GM12878 (cell line): Measurements from ENCODE around the gene RERE. TPM values are rescaled to one million over a fixed set of nuclear protein-coding genes. Genes with fewer than 3 reads are reported as not detected.

Experiments used
- ATF7 ChIP-seq: fragments of 450-650 bp; IDR thresholded peaks from 2 replicates; pipeline ENCODE4 v1.6.1; 2016; ENCODE audit warnings: low read depth, mild to moderate bottlenecking
- BMI1 ChIP-seq: fragments of 450-650 bp; IDR thresholded peaks from 2 replicates; pipeline ENCODE4 v1.6.1; 2016; ENCODE audit warnings: mild to moderate bottlenecking, moderate library complexity, borderline replicate concordance
- CHD1 ChIP-seq: IDR thresholded peaks from 2 replicates; pipeline ENCODE4 v1.6.1; 2012; ENCODE audit warnings: low read depth, low read length, improper control_type of control experiment
- CHD2 ChIP-seq: IDR thresholded peaks from 2 replicates; pipeline ENCODE4 v1.6.1; 2011; ENCODE audit warnings: low read depth, low read length, improper control_type of control experiment, borderline replicate concordance
- CHD4 ChIP-seq: fragments of 200-600 bp; sonication (generic); IDR thresholded peaks from 2 replicates; pipeline ENCODE4 v1.6.1; 2016; ENCODE audit warnings: mild to moderate bottlenecking
- EP300 ChIP-seq, 2 experiments: fragments of 150-350 bp in 1 of 2; IDR thresholded peaks; 2 replicates each; pipeline ENCODE4 v1.6.1; 2011 to 2012; ENCODE audit warnings: low read depth in 2 of 2, low read length in 2 of 2, borderline replicate concordance in 1 of 2, improper control_type of control experiment in 1 of 2, inconsistent platforms in 1 of 2; ENCODE audit not compliant: control insufficient read depth in 1 of 2
- EZH2 ChIP-seq: IDR thresholded peaks from 2 replicates; pipeline ENCODE4 v1.6.1; 2012; ENCODE audit warnings: low read depth, mild to moderate bottlenecking, control low read depth, inconsistent platforms, low read length, borderline replicate concordance; ENCODE audit not compliant: control insufficient read depth
- HDGF ChIP-seq: fragments of 450-650 bp; IDR thresholded peaks from 2 replicates; pipeline ENCODE4 v1.6.1; 2016; ENCODE audit warnings: antibody characterized with exemption
- IKZF1 ChIP-seq: fragments of 450-650 bp; conservative IDR thresholded peaks from 2 replicates; pipeline ENCODE4 v1.6.1; 2017; ENCODE audit warnings: antibody characterized with exemption, mild to moderate bottlenecking
- JUNB ChIP-seq: IDR thresholded peaks from 2 replicates; pipeline ENCODE4 v1.6.1; 2016; ENCODE audit warnings: antibody characterized with exemption, mild to moderate bottlenecking
- KAT2A ChIP-seq: conservative IDR thresholded peaks from 2 replicates; pipeline ENCODE4 v1.6.1; 2011; ENCODE audit warnings: low read depth, low read length; ENCODE audit not compliant: control insufficient read depth
- MEF2A ChIP-seq: IDR thresholded peaks from 2 replicates; pipeline ENCODE4 v1.6.1; 2011; ENCODE audit warnings: low read depth, mild to moderate bottlenecking, low read length, moderate library complexity; ENCODE audit not compliant: insufficient read depth
- MTA2 ChIP-seq: fragments of 450-650 bp; IDR thresholded peaks from 2 replicates; pipeline ENCODE4 v1.6.1; 2016; ENCODE audit warnings: low read depth, mild to moderate bottlenecking, moderate library complexity
- MYB ChIP-seq: fragments of 150-350 bp; IDR thresholded peaks from 2 replicates; pipeline ENCODE4 v1.6.1; 2014; ENCODE audit warnings: mild to moderate bottlenecking, low read depth, low read length, borderline replicate concordance
- NFXL1 ChIP-seq: fragments of 450-650 bp; IDR thresholded peaks from 2 replicates; pipeline ENCODE4 v1.6.1; 2017; ENCODE audit warnings: antibody characterized with exemption, mild to moderate bottlenecking, borderline replicate concordance
- PAX8 ChIP-seq: fragments of 450-650 bp; IDR thresholded peaks from 2 replicates; pipeline ENCODE4 v1.6.1; 2017; ENCODE audit warnings: mild to moderate bottlenecking, moderate library complexity
- RAD51 ChIP-seq: fragments of 450-650 bp; IDR thresholded peaks from 2 replicates; pipeline ENCODE4 v1.6.1; 2016; ENCODE audit warnings: moderate library complexity, mild to moderate bottlenecking, inconsistent platforms
- SIN3A ChIP-seq: IDR thresholded peaks from 2 replicates; pipeline ENCODE4 v1.6.1; 2012; ENCODE audit warnings: low read depth, low read length, improper control_type of control experiment
- SUZ12 ChIP-seq: fragments of 200-600 bp; sonication (generic); IDR thresholded peaks from one replicate; pipeline ENCODE4 v1.6.1; 2018; ENCODE audit warnings: antibody characterized with exemption, mild to moderate bottlenecking; ENCODE audit not compliant: unreplicated experiment
- TCF12 ChIP-seq: IDR thresholded peaks from 2 replicates; pipeline ENCODE4 v1.6.1; 2011; ENCODE audit warnings: low read depth, mild to moderate bottlenecking, low read length
- TCF3 ChIP-seq: IDR thresholded peaks from 2 replicates; pipeline ENCODE4 v1.6.1; 2012; ENCODE audit warnings: low read depth, mild to moderate bottlenecking, low read length, borderline replicate concordance; ENCODE audit not compliant: insufficient read depth
- polyA plus RNA-seq, 11 experiments: library from polyadenylated mRNA; depleted of rRNA in 4 of 11; unstranded in 6 of 11; stranded (reverse) in 5 of 11; fragments of >200 nt; fragmentation: Nextera tagmentation in 4 of 11; fragmentation: Illumina TruSeq in 1 of 11; extraction: Ambion mirVana in 4 of 11; extraction: Trizol in 1 of 11; gene quantifications; 1 replicate in 1 of 11; 2 replicates in 10 of 11; pipeline versions ENCODE4 v1.2.1 to v1.2.3, GENCODE V29; 2011 to 2016; ENCODE audit warnings: inconsistent platforms in 2 of 11, missing spikeins in 2 of 11, low read depth in 1 of 11
- total RNA-seq, 4 experiments: library from RNA; depleted of rRNA in 3 of 4; stranded (reverse); fragments of >200 nt in 3 of 4; fragmentation: Illumina TruSeq in 1 of 4; extraction: Trizol in 1 of 4; gene quantifications; 2 replicates each; pipeline versions ENCODE4 v1.2.1 to v1.2.3, GENCODE V29; 2013 to 2021
- TF ChIP-seq, protein P1 (sequence below): IDR thresholded peaks from 2 replicates; pipeline ENCODE4 v1.6.1; 2012; ENCODE audit warnings: low read depth, low read length, improper control_type of control experiment
- TF ChIP-seq, protein P2 (sequence below): IDR thresholded peaks from 2 replicates; pipeline ENCODE4 v1.6.1; 2011; ENCODE audit warnings: borderline replicate concordance, low read depth, mild to moderate bottlenecking, moderate library complexity, low read length; ENCODE audit not compliant: insufficient read depth, poor library complexity, severe bottlenecking
- TF ChIP-seq, protein P3 (sequence below): fragments of 150-350 bp; IDR thresholded peaks from 2 replicates; pipeline ENCODE4 v1.6.1; 2016; ENCODE audit warnings: low read depth, low read length
- TF ChIP-seq, protein P4 (sequence below): fragments of 450-650 bp; IDR thresholded peaks from 2 replicates; pipeline ENCODE4 v1.6.1; 2017; ENCODE audit warnings: antibody characterized with exemption, mild to moderate bottlenecking, moderate library complexity

The RERE gene
- total and polyA plus RNA-seq, 10 of the 15 experiments (the other 5 are each of a cell fraction or from before 2014, with no cell fraction given) = 5.2 to 60.5 (median 20.2) TPM

DNA sequence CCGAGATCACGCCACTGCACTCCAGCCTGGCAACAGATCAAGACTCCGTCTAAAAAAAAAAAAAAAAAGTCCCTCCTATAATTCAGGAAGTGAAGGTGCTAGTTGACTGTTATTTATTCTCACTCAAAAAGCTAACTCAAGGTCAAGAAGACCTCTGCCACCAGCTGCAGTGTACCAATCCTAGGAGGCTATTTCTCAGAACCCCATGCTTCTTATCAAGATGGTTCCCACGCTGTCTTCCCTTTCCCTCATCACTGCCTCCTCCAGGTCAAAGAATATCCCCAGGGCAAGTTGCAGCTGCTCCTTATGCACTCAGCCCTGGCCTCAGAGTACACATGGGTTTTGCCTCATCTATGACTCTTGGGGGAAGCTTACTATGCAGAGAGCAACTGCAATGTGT lies 53.6 kb downstream of the RERE start (continued):
- TF ChIP-seq, protein P1, sequence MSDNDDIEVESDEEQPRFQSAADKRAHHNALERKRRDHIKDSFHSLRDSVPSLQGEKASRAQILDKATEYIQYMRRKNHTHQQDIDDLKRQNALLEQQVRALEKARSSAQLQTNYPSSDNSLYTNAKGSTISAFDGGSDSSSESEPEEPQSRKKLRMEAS = no peak
- TF ChIP-seq, protein P2, sequence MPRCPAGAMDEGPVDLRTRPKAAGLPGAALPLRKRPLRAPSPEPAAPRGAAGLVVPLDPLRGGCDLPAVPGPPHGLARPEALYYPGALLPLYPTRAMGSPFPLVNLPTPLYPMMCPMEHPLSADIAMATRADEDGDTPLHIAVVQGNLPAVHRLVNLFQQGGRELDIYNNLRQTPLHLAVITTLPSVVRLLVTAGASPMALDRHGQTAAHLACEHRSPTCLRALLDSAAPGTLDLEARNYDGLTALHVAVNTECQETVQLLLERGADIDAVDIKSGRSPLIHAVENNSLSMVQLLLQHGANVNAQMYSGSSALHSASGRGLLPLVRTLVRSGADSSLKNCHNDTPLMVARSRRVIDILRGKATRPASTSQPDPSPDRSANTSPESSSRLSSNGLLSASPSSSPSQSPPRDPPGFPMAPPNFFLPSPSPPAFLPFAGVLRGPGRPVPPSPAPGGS = peak; percentile 18
- TF ChIP-seq MEF2A (no peak), CHD1 (no peak), RAD51 (no peak), EP300 (IDR thresholded peaks at IDR 0.05; ENCODE audit: borderline replicate concordance in 1 of 2, control insufficient read depth in 1 of 2, low read depth in 2 of 2, low read length in 2 of 2) (no peak), KAT2A (no peak), TCF3 (0 out of 2 replicates have a peak, but pooled peaks have one; percentile 59), CHD2 (no peak), SIN3A (no peak), ATF7 (no peak), SUZ12 (no peak), IKZF1 (peak; percentile 38; the same call in 1 of the 2 replicates), TCF12 (0 out of 2 replicates have a peak, but pooled peaks have one; percentile 79), HDGF (no peak), BMI1 (no peak), MTA2 (peak; percentile 24; the same call in 1 of the 2 replicates), NFXL1 (no peak), JUNB (no peak), MYB (no peak), EZH2 (no peak), CHD4 (no peak), PAX8 (no peak)
- TF ChIP-seq, protein P3, sequence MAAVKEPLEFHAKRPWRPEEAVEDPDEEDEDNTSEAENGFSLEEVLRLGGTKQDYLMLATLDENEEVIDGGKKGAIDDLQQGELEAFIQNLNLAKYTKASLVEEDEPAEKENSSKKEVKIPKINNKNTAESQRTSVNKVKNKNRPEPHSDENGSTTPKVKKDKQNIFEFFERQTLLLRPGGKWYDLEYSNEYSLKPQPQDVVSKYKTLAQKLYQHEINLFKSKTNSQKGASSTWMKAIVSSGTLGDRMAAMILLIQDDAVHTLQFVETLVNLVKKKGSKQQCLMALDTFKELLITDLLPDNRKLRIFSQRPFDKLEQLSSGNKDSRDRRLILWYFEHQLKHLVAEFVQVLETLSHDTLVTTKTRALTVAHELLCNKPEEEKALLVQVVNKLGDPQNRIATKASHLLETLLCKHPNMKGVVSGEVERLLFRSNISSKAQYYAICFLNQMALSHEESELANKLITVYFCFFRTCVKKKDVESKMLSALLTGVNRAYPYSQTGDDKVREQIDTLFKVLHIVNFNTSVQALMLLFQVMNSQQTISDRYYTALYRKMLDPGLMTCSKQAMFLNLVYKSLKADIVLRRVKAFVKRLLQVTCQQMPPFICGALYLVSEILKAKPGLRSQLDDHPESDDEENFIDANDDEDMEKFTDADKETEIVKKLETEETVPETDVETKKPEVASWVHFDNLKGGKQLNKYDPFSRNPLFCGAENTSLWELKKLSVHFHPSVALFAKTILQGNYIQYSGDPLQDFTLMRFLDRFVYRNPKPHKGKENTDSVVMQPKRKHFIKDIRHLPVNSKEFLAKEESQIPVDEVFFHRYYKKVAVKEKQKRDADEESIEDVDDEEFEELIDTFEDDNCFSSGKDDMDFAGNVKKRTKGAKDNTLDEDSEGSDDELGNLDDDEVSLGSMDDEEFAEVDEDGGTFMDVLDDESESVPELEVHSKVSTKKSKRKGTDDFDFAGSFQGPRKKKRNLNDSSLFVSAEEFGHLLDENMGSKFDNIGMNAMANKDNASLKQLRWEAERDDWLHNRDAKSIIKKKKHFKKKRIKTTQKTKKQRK = no peak
- TF ChIP-seq, protein P4, sequence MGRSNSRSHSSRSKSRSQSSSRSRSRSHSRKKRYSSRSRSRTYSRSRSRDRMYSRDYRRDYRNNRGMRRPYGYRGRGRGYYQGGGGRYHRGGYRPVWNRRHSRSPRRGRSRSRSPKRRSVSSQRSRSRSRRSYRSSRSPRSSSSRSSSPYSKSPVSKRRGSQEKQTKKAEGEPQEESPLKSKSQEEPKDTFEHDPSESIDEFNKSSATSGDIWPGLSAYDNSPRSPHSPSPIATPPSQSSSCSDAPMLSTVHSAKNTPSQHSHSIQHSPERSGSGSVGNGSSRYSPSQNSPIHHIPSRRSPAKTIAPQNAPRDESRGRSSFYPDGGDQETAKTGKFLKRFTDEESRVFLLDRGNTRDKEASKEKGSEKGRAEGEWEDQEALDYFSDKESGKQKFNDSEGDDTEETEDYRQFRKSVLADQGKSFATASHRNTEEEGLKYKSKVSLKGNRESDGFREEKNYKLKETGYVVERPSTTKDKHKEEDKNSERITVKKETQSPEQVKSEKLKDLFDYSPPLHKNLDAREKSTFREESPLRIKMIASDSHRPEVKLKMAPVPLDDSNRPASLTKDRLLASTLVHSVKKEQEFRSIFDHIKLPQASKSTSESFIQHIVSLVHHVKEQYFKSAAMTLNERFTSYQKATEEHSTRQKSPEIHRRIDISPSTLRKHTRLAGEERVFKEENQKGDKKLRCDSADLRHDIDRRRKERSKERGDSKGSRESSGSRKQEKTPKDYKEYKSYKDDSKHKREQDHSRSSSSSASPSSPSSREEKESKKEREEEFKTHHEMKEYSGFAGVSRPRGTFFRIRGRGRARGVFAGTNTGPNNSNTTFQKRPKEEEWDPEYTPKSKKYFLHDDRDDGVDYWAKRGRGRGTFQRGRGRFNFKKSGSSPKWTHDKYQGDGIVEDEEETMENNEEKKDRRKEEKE = no peak
